Caco-2 (cell line): ENCODE results near the gene C11orf58. TPM values are rescaled to one million over a fixed set of nuclear protein-coding genes. Genes with fewer than 3 reads are reported as not detected.

Source experiments
- Bru-seq: library from RNA; stranded (reverse); fragments of 400-500 nt; gene quantifications from one replicate; lab custom pipeline; 2021; lab: Mats Ljungman, UMichigan
- BruChase-seq, 2 experiments: library from RNA; stranded (reverse); fragments of 400-500 nt; gene quantifications; one replicate each; lab custom pipeline; 2021; lab: Mats Ljungman, UMichigan
- BruUV-seq: library from RNA; stranded (reverse); fragments of 400-500 nt; replicated peaks from 2 replicates; lab custom pipeline; 2021; lab: Mats Ljungman, UMichigan
- CTCF ChIA-PET: fragments of 300-600 bp; sonication (Branson Sonifier 250); formaldehyde crosslinking; loops from one replicate; lab custom pipeline; 2022; ENCODE audit warnings: antibody characterized with exemption; lab: Charles Lee
- POLR2A ChIA-PET: fragments of 300-600 bp; sonication (Branson Sonifier 250); formaldehyde crosslinking; loops from one replicate; lab custom pipeline; 2022; ENCODE audit warnings: antibody characterized with exemption; lab: Charles Lee
- DNase-seq, 2 experiments: peaks; one replicate each; pipeline versions ENCODE4 v3.0.0 to v3.0.0-alpha.2; 2020 to 2022
- H3K27me3 ChIP-seq: replicated peaks from 2 replicates; pipeline ENCODE4 v1.6.0; 2011; ENCODE audit warnings: low read length; ENCODE audit not compliant: control insufficient read depth, insufficient read depth
- H3K36me3 ChIP-seq: 2 replicates; pipeline ENCODE4 v1.5.1; 2011; ENCODE audit warnings: low read length; ENCODE audit not compliant: control insufficient read depth, insufficient read depth
- H3K4me1 ChIP-seq: fragments of 250-450 bp; sonication (Bioruptor Pico); 2 replicates; pipeline ENCODE4 v1.5.1; 2020; ENCODE audit warnings: mild to moderate bottlenecking
- H3K4me3 ChIP-seq: 2 replicates; pipeline ENCODE4 v1.5.1; 2011; ENCODE audit warnings: low read depth, mild to moderate bottlenecking, control low read depth, low read length
- H3K9me3 ChIP-seq: fragments of 250-450 bp; sonication (Bioruptor Pico); 2 replicates; pipeline ENCODE4 v1.5.1; 2020; ENCODE audit warnings: mild to moderate bottlenecking, moderate library complexity
- H3K27ac Mint-ChIP-seq: one replicate; pipeline ENCODE4 v1.8.0; 2022; ENCODE audit warnings: mixed read lengths; ENCODE audit not compliant: unreplicated experiment
- H3K27me3 Mint-ChIP-seq: one replicate; pipeline ENCODE4 v1.8.0; 2022; ENCODE audit warnings: mixed read lengths; ENCODE audit not compliant: insufficient read depth, unreplicated experiment
- H3K36me3 Mint-ChIP-seq: one replicate; pipeline ENCODE4 v1.8.0; 2022; ENCODE audit warnings: mild to moderate bottlenecking, mixed read lengths; ENCODE audit not compliant: insufficient read depth, unreplicated experiment
- H3K4me1 Mint-ChIP-seq: one replicate; pipeline ENCODE4 v1.8.0; 2022; ENCODE audit warnings: low read depth, mixed read lengths; ENCODE audit not compliant: unreplicated experiment
- H3K4me3 Mint-ChIP-seq: one replicate; pipeline ENCODE4 v1.8.0; 2022; ENCODE audit warnings: mild to moderate bottlenecking, moderate library complexity, mixed read lengths; ENCODE audit not compliant: unreplicated experiment
- H3K9me3 Mint-ChIP-seq: one replicate; pipeline ENCODE4 v1.8.0; 2022; ENCODE audit warnings: mixed read lengths; ENCODE audit not compliant: unreplicated experiment
- CTCF ChIP-seq, 2 experiments: fragments of 200-600 bp in 1 of 2; IDR thresholded peaks; 1 replicate in 1 of 2; 2 replicates in 1 of 2; pipeline versions ENCODE4 v1.5.1 to v1.8.0; 2011 to 2022; ENCODE audit warnings: antibody characterized with exemption in 1 of 2, control low read depth in 1 of 2, inconsistent platforms in 1 of 2, low read depth in 1 of 2, low read length in 1 of 2, mild to moderate bottlenecking in 1 of 2, moderate library complexity in 1 of 2; ENCODE audit not compliant: insufficient read depth in 1 of 2, severe bottlenecking in 1 of 2, unreplicated experiment in 1 of 2
- intact Hi-C: fragments of 100-400 bp; cut with micrococcal nuclease; formaldehyde crosslinking; loops from one replicate; pipeline ENCODE4 v1.10.0; 2022; ENCODE audit not compliant: unreplicated experiment
- long read RNA-seq: library from polyadenylated mRNA; stranded (forward); transcript quantifications from one replicate; pipeline ENCODE4 v2.0.0, GENCODE V29; 2022
- total RNA-seq: library from RNA; stranded (reverse); gene quantifications from 2 replicates; pipeline ENCODE4 v1.2.3, GENCODE V29; 2022

The C11orf58 gene
- total RNA-seq: 200 and 209 TPM in 2 replicates
- percentile 97 among the genes with signal in this experiment for Bru-seq, nascent RNA
- BruChase-seq, experiment 1, labeled RNA remaining after a 2-hour chase: percentile 96 among the genes with signal in this experiment
- BruChase-seq, experiment 2, labeled RNA remaining after a 6-hour chase: percentile 98 among the genes with signal in this experiment
- long read RNA-seq, full-length matches to known transcripts: 515 of 550 reads
- long read RNA-seq, partial matches to known transcripts: 1 of 550 reads
- long read RNA-seq, other reads (novel, unspliced or antisense): 34 of 550 reads

- Histone ChIP-seq H3K9me3 (no peaks in the 10 kb centered on the region), H3K27me3 (no peaks in the 10 kb centered on the region), H3K4me1 (peaks cover 4% of the 10 kb centered on the region; the same call in 1 of the 2 replicates), H3K4me3 (peak within 1 kb of the TSS; percentile 68), H3K36me3 (peaks cover 4% of the 10 kb centered on the region)
- Mint-ChIP-seq H3K36me3 (peaks cover 16% of the 10 kb centered on the region), H3K4me3 (no peak within 1 kb of the TSS), H3K4me1 (no peaks in the 10 kb centered on the region), H3K27me3 (peaks cover 2% of the 10 kb centered on the region), H3K9me3 (no peaks in the 10 kb centered on the region), H3K27ac (no peak within 1 kb of the TSS)
- ChIA-PET POLR2A (interaction anchor here (0.5 to 1.3 kb wide), 4 partner anchors 17 to 614 kb away, joined by 3 to 5 read pairs (median 4); no protein-coding TSS in a partner anchor), CTCF (no interaction called here)
- no peak for TF ChIP-seq CTCF (IDR thresholded peaks at IDR 0.05; ENCODE audit: insufficient read depth in 1 of 2, low read depth in 1 of 2, low read length in 1 of 2, severe bottlenecking in 1 of 2, unreplicated experiment in 1 of 2)
- DNase-seq: peak; percentile 97 to 98
- intact Hi-C loops: loop anchor here (2.0 kb wide), 1 partner anchor 106 kb away; no protein-coding TSS in a partner anchor
- no TSS peak for BruUV-seq
These were observed at the start of gene C11orf58 for GRCh38 chr11:16738193-16738946. C11orf58 (plus strand) TSS chr11:16738647; CDS start chr11:16738779, 132 bp downstream.

GRCh38 chr11:16690086-16690485 lies 48.4 kb upstream of the C11orf58 start:
- Mint-ChIP-seq H3K9me3 (no peaks in the 10 kb centered on the region), H3K27me3 (peaks cover 3% of the 10 kb centered on the region), H3K4me3 (no peak overlapping the region), H3K36me3 (no peaks in the 10 kb centered on the region), H3K4me1 (peaks cover 7% of the 10 kb centered on the region), H3K27ac (no peak overlapping the region)
- intact Hi-C loops: no loop called here
- H3K27me3 ChIP-seq: no peaks in the 10 kb centered on the region
- H3K36me3 ChIP-seq: no peaks in the 10 kb centered on the region
- no peaks in the 10 kb centered on the region for H3K4me1 ChIP-seq
- ChIA-PET CTCF (no interaction called here), POLR2A (no interaction called here)
- no peak for TF ChIP-seq CTCF (IDR thresholded peaks at IDR 0.05; ENCODE audit: insufficient read depth in 1 of 2, low read depth in 1 of 2, low read length in 1 of 2, severe bottlenecking in 1 of 2, unreplicated experiment in 1 of 2)
- H3K4me3 ChIP-seq: no peak overlapping the region
- no peak for DNase-seq
- no TSS peak for BruUV-seq
- no peaks in the 10 kb centered on the region for H3K9me3 ChIP-seq

- no peak for TF ChIP-seq CTCF (IDR thresholded peaks at IDR 0.05; ENCODE audit: insufficient read depth in 1 of 2, low read depth in 1 of 2, low read length in 1 of 2, severe bottlenecking in 1 of 2, unreplicated experiment in 1 of 2)
- Mint-ChIP-seq H3K27ac (no peak overlapping the region), H3K27me3 (peaks cover 2% of the 10 kb centered on the region), H3K9me3 (no peaks in the 10 kb centered on the region), H3K4me1 (no peaks in the 10 kb centered on the region), H3K36me3 (no peaks in the 10 kb centered on the region), H3K4me3 (no peak overlapping the region)
- no peaks in the 10 kb centered on the region for H3K9me3 ChIP-seq
- BruUV-seq: no TSS peak
- no peaks in the 10 kb centered on the region for H3K27me3 ChIP-seq
- intact Hi-C loops: no loop called here
- CTCF ChIA-PET: no interaction called here
- H3K4me3 ChIP-seq: no peak overlapping the region
- no peak for DNase-seq
- no peaks in the 10 kb centered on the region for H3K36me3 ChIP-seq
- H3K4me1 ChIP-seq: no peaks in the 10 kb centered on the region
- POLR2A ChIA-PET: no interaction called here
These were observed 34.7 kb upstream of the C11orf58 start for GRCh38 chr11:16703795-16704194.
